HG02981 (cell line): ENCODE measurements around the gene HDAC2.
A peak's percentile ranks its signal among the peaks of the same experiment; 100 is the strongest.
"Not testable (repeated sequence)": the region's sequence is repeated elsewhere in the genome, so short reads cannot be mapped to it uniquely, and the experiment has no call there.

ENCODE experiments used
- ATAC-seq: cut with Tn5 transposase; IDR thresholded peaks from one replicate; pipeline ENCODE4 v1.9.1; 2021; ENCODE audit warnings: mild to moderate bottlenecking, moderate library complexity; ENCODE audit not compliant: unreplicated experiment

Gene HDAC2

GRCh38 chr6:113920663-113921267, 50.2 kb downstream of the HDAC2 start:
- ATAC-seq, result peak; percentile 85

- not testable (repeated sequence) for ATAC-seq
Observed at GRCh38 chr6:113910285-113910684, 60.7 kb downstream of the HDAC2 start.

- ATAC-seq, result peak; percentile 78
Observed at GRCh38 chr6:113909224-113909856, 61.6 kb downstream of the HDAC2 start.

GRCh38 chr6:113908801-113909200, 62.1 kb downstream of the HDAC2 start:
- no peak for ATAC-seq

- ATAC-seq, result no peak
Observed at GRCh38 chr6:113907102-113907815, 63.7 kb downstream of the HDAC2 start.

- no peak for ATAC-seq
Observed at GRCh38 chr6:113903666-113904330, 67.2 kb downstream of the HDAC2 start.

- no peak for ATAC-seq
Observed at GRCh38 chr6:113901482-113901881, 69.5 kb downstream of the HDAC2 start.

- no peak for ATAC-seq
Observed at GRCh38 chr6:113894712-113895674, 76.0 kb downstream of the HDAC2 start.

- ATAC-seq, result no peak
Observed at GRCh38 chr6:113893866-113894265, 77.1 kb downstream of the HDAC2 start.

- ATAC-seq, result no peak
Observed at GRCh38 chr6:113893451-113893850, 77.5 kb downstream of the HDAC2 start.

GRCh38 chr6:113888956-113889630, 81.9 kb downstream of the HDAC2 start:
- no peak for ATAC-seq

GRCh38 chr6:113888493-113888892, 82.5 kb downstream of the HDAC2 start:
- no peak for ATAC-seq

- ATAC-seq, result no peak
Observed at GRCh38 chr6:113886512-113886911, 84.4 kb downstream of the HDAC2 start.

GRCh38 chr6:113884011-113884410, 86.9 kb downstream of the HDAC2 start:
- no peak for ATAC-seq
